Esophagus (tissue), 2 donors: Measurements from ENCODE around the gene MGAT5. TPM values are rescaled to one million over a fixed set of nuclear protein-coding genes. Genes with fewer than 3 reads are reported as not detected.
A peak's percentile ranks its signal among the peaks of the same experiment; 100 is the strongest.
"Not testable (repeated sequence)": the region's sequence is repeated elsewhere in the genome, so short reads cannot be mapped to it uniquely, and the experiment has no call there.

Experiments
- H3K27ac ChIP-seq, 2 donors: one replicate each; pipeline ENCODE4 v1.5.1; 2013; ENCODE audit warnings: low read depth in 2 of 2, mild to moderate bottlenecking in 2 of 2, inconsistent platforms in 1 of 2, low read length in 1 of 2, moderate library complexity in 1 of 2
- H3K27me3 ChIP-seq, 2 donors: one replicate each; pipeline ENCODE4 v1.6.1; 2013; ENCODE audit warnings: low read length in 2 of 2, control low read depth in 1 of 2, mild to moderate bottlenecking in 1 of 2; ENCODE audit not compliant: insufficient read depth in 2 of 2, control insufficient read depth in 1 of 2
- H3K36me3 ChIP-seq, 2 donors: one replicate each; pipeline ENCODE4 v1.6.1; 2013; ENCODE audit warnings: low read length in 1 of 2; ENCODE audit not compliant: control insufficient read depth in 2 of 2, insufficient read depth in 2 of 2
- H3K4me1 ChIP-seq, 2 donors: one replicate each; pipeline ENCODE4 v1.6.1; 2013; ENCODE audit warnings: low read length in 1 of 2; ENCODE audit not compliant: control insufficient read depth in 2 of 2, insufficient read depth in 2 of 2
- H3K4me3 ChIP-seq, 2 donors: one replicate each; pipeline ENCODE4 v1.5.1; 2013; ENCODE audit warnings: low read length in 2 of 2, mild to moderate bottlenecking in 2 of 2, low read depth in 1 of 2, moderate library complexity in 1 of 2
- H3K9me3 ChIP-seq, 2 donors: one replicate each; pipeline ENCODE4 v1.6.1; 2013; ENCODE audit warnings: mild to moderate bottlenecking in 2 of 2, low read depth in 1 of 2, low read length in 1 of 2, moderate library complexity in 1 of 2; ENCODE audit not compliant: control insufficient read depth in 2 of 2, insufficient read depth in 1 of 2
- WGBS, 2 donors: extraction: QIAGEN DNeasy Blood & Tissue Kit; methylation state at CpG; one replicate each; pipeline ENCODE4 v1.1.7; 2013; 5-methylcytosine and 5-hydroxymethylcytosine counted together
- polyA plus RNA-seq, 2 donors: library from polyadenylated mRNA; stranded (reverse); fragments of 200-250 nt; gene quantifications; one replicate each; pipeline ENCODE4 v1.2.3, GENCODE V29; 2013
- donor health status: healthy with polysubstance abuse.
- donor health status: Bipolar disorder and iron deficiency.

The MGAT5 gene
- polyA plus RNA-seq, 2 donors = 3.2 to 4.4 TPM

- H3K9me3 ChIP-seq = no peaks in the 10 kb centered on the region
- no peaks in the 10 kb centered on the region for H3K4me1 ChIP-seq
- 91 to 92% methylated on average over 8 of the region's 8 CpGs for WGBS, 2 donors
- H3K27me3 ChIP-seq = no peaks in the 10 kb centered on the region
- H3K4me3 ChIP-seq = no peak overlapping the region
- H3K27ac ChIP-seq = peak overlapping the region in 1 of 2 donors; percentile 4
- H3K36me3 ChIP-seq = no peaks in the 10 kb centered on the region
These were observed 40.1 kb downstream of the MGAT5 start for GRCh38 chr2:134293719-134294537.

- not testable (repeated sequence) for H3K36me3 ChIP-seq, H3K27ac ChIP-seq, H3K4me3 ChIP-seq, H3K27me3 ChIP-seq, H3K4me1 ChIP-seq, H3K9me3 ChIP-seq
- 87 to 92% methylated on average over 3 of the region's 3 CpGs for WGBS, 2 donors
These were observed 40.7 kb downstream of the MGAT5 start for GRCh38 chr2:134294598-134294997.

GRCh38 chr2:134295441-134295840 is 41.6 kb downstream of the MGAT5 start:
- Histone ChIP-seq H3K27me3 (no peaks in the 10 kb centered on the region), H3K36me3 (no peaks in the 10 kb centered on the region), H3K9me3 (no peaks in the 10 kb centered on the region), H3K4me1 (no peaks in the 10 kb centered on the region), H3K4me3 (no peak overlapping the region), H3K27ac (no peak overlapping the region)
- WGBS, 2 donors = 58 to 75% methylated on average over 3 of the region's 3 CpGs

- no peaks in the 10 kb centered on the region for H3K9me3 ChIP-seq
- no peak overlapping the region for H3K4me3 ChIP-seq
- 67 to 80% methylated on average over 2 of the region's 2 CpGs for WGBS, 2 donors
- H3K4me1 ChIP-seq = no peaks in the 10 kb centered on the region
- no peaks in the 10 kb centered on the region for H3K36me3 ChIP-seq
- no peak overlapping the region for H3K27ac ChIP-seq
- no peaks in the 10 kb centered on the region for H3K27me3 ChIP-seq
These were observed 42.4 kb downstream of the MGAT5 start for GRCh38 chr2:134296301-134296700.

GRCh38 chr2:134299334-134299733 is 45.5 kb downstream of the MGAT5 start:
- Histone ChIP-seq H3K4me1 (no peaks in the 10 kb centered on the region), H3K27ac (no peak overlapping the region), H3K27me3 (no peaks in the 10 kb centered on the region), H3K36me3 (no peaks in the 10 kb centered on the region), H3K4me3 (no peak overlapping the region), H3K9me3 (no peaks in the 10 kb centered on the region)
- WGBS, 2 donors = 99 to 100% methylated on average over 1 of the region's 1 CpG

- H3K27me3 ChIP-seq = no peaks in the 10 kb centered on the region
- H3K4me3 ChIP-seq = no peak overlapping the region
- H3K4me1 ChIP-seq = no peaks in the 10 kb centered on the region
- WGBS, 2 donors = 40 to 68% methylated on average over 1 of the region's 1 CpG
- H3K27ac ChIP-seq = no peak overlapping the region
- H3K9me3 ChIP-seq = no peaks in the 10 kb centered on the region
- H3K36me3 ChIP-seq = no peaks in the 10 kb centered on the region
These were observed 46.7 kb downstream of the MGAT5 start for GRCh38 chr2:134300585-134300984.

- Histone ChIP-seq H3K36me3 (no peaks in the 10 kb centered on the region), H3K4me1 (no peaks in the 10 kb centered on the region), H3K9me3 (no peaks in the 10 kb centered on the region), H3K27me3 (no peaks in the 10 kb centered on the region), H3K27ac (no peak overlapping the region), H3K4me3 (no peak overlapping the region)
- 27 to 43% methylated on average over 8 of the region's 8 CpGs for WGBS, 2 donors
These were observed 47.4 kb downstream of the MGAT5 start for GRCh38 chr2:134301099-134301927.

- Histone ChIP-seq H3K4me3 (no peak overlapping the region), H3K9me3 (no peaks in the 10 kb centered on the region), H3K4me1 (no peaks in the 10 kb centered on the region), H3K36me3 (no peaks in the 10 kb centered on the region), H3K27ac (no peak overlapping the region), H3K27me3 (no peaks in the 10 kb centered on the region)
- WGBS, 2 donors = 28 to 54% methylated on average over 2 of the region's 2 CpGs
These were observed 48.0 kb downstream of the MGAT5 start for GRCh38 chr2:134301928-134302260.

- Histone ChIP-seq H3K4me3 (no peak overlapping the region), H3K36me3 (no peaks in the 10 kb centered on the region), H3K9me3 (no peaks in the 10 kb centered on the region), H3K27me3 (no peaks in the 10 kb centered on the region), H3K27ac (no peak overlapping the region), H3K4me1 (no peaks in the 10 kb centered on the region)
- WGBS, 2 donors = 52 to 59% methylated on average over 3 of the region's 3 CpGs
These were observed 50.7 kb downstream of the MGAT5 start for GRCh38 chr2:134304394-134305108.
